Stimulated activated memory B cell treated with anti-CD40 and anti-IgM and Interleukin-4, amounts not matched to agents 10 μg/mL and 1 μg/mL and 100 μg/mL, for 72 hours (primary cell): ENCODE measurements around the gene KLHL25.

Experiments used
- ATAC-seq: fragments of 150-1000 bp; cut with Tn5 transposase; 2 replicates; pipeline ENCODE4 v1.10.0; 2021
- H3K27ac Mint-ChIP-seq: one replicate; pipeline ENCODE4 v1.8.0; 2022; ENCODE audit warnings: mild to moderate bottlenecking, mixed read lengths
- H3K27me3 Mint-ChIP-seq: one replicate; pipeline ENCODE4 v1.8.0; 2022; ENCODE audit warnings: mixed read lengths
- H3K36me3 Mint-ChIP-seq: one replicate; pipeline ENCODE4 v1.8.0; 2022; ENCODE audit warnings: mixed read lengths
- H3K4me1 Mint-ChIP-seq: one replicate; pipeline ENCODE4 v1.8.0; 2022; ENCODE audit warnings: mixed read lengths
- H3K4me3 Mint-ChIP-seq: one replicate; pipeline ENCODE4 v1.8.0; 2022; ENCODE audit warnings: mild to moderate bottlenecking, moderate library complexity, mixed read lengths
- H3K9me3 Mint-ChIP-seq: one replicate; pipeline ENCODE4 v1.8.0; 2022; ENCODE audit warnings: mixed read lengths

Gene KLHL25

GRCh38 chr15:85792102-85792731 lies 2.5 kb downstream of the KLHL25 start:
- Mint-ChIP-seq H3K36me3 (no peaks in the 10 kb centered on the region), H3K27ac (no peak overlapping the region), H3K4me3 (no peak overlapping the region), H3K4me1 (peaks cover 33% of the 10 kb centered on the region), H3K27me3 (no peaks in the 10 kb centered on the region), H3K9me3 (no peaks in the 10 kb centered on the region)
- no peak for ATAC-seq

GRCh38 chr15:85789496-85789875 lies 5.2 kb downstream of the KLHL25 start:
- ATAC-seq: no peak
- Mint-ChIP-seq H3K4me1 (peaks cover 31% of the 10 kb centered on the region), H3K4me3 (no peak overlapping the region), H3K9me3 (no peaks in the 10 kb centered on the region), H3K27ac (no peak overlapping the region), H3K36me3 (no peaks in the 10 kb centered on the region), H3K27me3 (no peaks in the 10 kb centered on the region)

- Mint-ChIP-seq H3K9me3 (no peaks in the 10 kb centered on the region), H3K36me3 (no peaks in the 10 kb centered on the region), H3K27ac (no peak overlapping the region), H3K27me3 (no peaks in the 10 kb centered on the region), H3K4me1 (peaks cover 30% of the 10 kb centered on the region), H3K4me3 (no peak overlapping the region)
- no peak for ATAC-seq
These were observed 5.8 kb downstream of the KLHL25 start for GRCh38 chr15:85788771-85789495.

DNA sequence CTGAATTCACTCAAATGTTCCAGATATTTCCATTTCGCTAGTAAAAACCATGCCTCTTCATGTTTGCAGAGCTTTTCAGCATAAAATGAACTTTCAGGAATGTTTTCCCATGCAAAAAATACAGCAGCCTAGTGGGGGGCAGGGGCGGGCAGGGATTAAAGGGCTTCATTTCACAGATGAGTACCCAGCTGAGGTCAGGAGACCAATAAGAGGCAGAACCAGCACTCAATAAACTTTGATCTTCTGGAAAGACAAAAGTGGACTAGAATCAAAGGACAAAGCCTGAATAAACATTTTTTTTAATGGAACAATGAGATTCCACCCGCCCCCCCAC lies 8.0 kb downstream of the KLHL25 start:
- H3K27me3 Mint-ChIP-seq: no peaks in the 10 kb centered on the region
- no peak for ATAC-seq
- H3K27ac Mint-ChIP-seq: peak overlapping the region; percentile 32
- H3K36me3 Mint-ChIP-seq: no peaks in the 10 kb centered on the region
- no peaks in the 10 kb centered on the region for H3K9me3 Mint-ChIP-seq
- no peak overlapping the region for H3K4me3 Mint-ChIP-seq
- peaks cover 20% of the 10 kb centered on the region for H3K4me1 Mint-ChIP-seq

DNA sequence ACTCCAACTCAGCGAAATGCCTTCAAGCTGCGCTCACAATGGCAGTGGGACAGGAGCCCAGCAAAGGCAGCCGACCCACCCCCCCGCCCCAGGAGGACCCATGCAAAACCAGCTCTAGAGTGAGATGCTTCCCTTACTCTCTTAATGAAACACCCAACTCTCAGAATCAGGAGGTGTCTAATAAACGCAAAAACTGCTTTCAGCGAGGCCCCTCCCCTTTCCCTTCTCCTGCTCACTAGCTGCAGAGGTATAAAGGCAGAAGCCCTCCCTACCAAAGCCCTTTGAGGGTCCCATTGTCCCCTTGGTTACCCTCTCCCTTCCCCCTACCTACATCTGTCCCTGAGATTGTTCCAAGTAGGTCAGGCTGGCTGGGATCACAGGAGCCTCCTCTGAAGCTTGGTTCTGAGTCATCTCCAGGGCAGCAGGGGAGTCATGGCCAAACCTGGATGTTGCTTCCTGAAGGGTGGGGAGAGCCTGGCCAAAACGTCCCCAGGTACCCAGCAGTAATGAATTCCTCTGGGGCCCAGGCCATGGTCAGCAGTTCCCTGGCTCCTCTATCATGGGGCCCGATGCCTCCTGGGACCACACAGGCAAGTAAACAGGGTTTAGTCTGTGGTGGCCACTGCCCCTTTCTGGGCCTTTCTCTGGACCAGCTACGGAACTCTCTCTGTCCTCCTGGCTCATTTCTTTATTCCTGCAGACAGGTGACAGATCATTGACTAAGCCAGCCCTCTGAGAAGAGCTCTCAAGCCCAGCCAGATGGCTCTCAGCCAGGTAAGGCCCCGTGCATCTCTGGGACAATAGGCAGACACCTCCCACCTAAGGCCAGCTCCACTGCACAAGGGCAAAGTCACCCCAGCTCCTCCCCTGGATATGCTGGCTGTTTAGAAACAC lies 8.6 kb downstream of the KLHL25 start:
- no peak overlapping the region for H3K4me3 Mint-ChIP-seq
- peaks cover 21% of the 10 kb centered on the region for H3K4me1 Mint-ChIP-seq
- H3K27me3 Mint-ChIP-seq: no peaks in the 10 kb centered on the region
- H3K27ac Mint-ChIP-seq: peak overlapping the region; percentile 32
- H3K36me3 Mint-ChIP-seq: no peaks in the 10 kb centered on the region
- no peaks in the 10 kb centered on the region for H3K9me3 Mint-ChIP-seq
- no peak for ATAC-seq

DNA sequence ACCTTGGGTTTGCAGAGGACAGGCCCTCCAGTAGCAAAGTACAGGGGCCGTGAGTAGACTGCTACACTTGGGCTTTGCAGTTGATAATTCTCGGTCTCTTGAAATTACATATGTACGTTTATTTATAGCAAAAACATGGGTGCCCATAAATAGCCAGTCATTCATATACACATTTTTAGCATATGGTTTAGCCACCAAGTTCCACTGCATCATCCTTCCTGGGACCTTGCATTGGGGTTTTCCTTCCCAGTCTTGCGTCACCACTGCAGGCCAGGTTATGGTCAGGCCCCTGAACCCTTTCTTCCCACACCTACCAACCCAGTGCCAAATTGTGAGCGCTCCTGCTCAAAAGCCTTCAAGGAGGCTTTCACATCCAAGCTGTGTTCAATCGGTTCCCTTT lies 12.7 kb downstream of the KLHL25 start:
- Mint-ChIP-seq H3K27me3 (no peaks in the 10 kb centered on the region), H3K4me3 (no peak overlapping the region), H3K9me3 (no peaks in the 10 kb centered on the region), H3K36me3 (no peaks in the 10 kb centered on the region), H3K4me1 (peaks cover 21% of the 10 kb centered on the region), H3K27ac (no peak overlapping the region)
- no peak for ATAC-seq

DNA sequence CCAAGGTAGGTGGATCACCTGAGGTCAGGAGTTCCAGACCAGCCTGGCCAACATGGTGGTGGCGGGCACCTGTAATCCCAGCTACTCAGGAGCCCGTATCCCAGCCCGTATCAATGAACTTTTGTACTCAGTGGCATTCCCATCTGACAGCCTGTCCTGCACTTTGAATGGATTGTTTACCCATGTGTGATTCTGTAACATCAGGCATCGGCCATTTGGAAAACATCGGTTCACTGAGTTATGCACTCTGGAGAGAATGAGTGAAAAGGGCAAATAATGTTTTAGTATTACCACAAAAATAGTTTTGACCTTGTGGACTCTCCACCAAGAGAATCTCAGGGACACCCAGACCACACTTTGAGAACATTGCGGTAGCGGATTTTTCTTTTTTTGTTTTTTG lies 13.6 kb downstream of the KLHL25 start:
- H3K4me1 Mint-ChIP-seq: peaks cover 17% of the 10 kb centered on the region
- ATAC-seq: no peak
- H3K27me3 Mint-ChIP-seq: no peaks in the 10 kb centered on the region
- no peak overlapping the region for H3K4me3 Mint-ChIP-seq
- H3K9me3 Mint-ChIP-seq: no peaks in the 10 kb centered on the region
- no peaks in the 10 kb centered on the region for H3K36me3 Mint-ChIP-seq
- no peak overlapping the region for H3K27ac Mint-ChIP-seq

- no peaks in the 10 kb centered on the region for H3K27me3 Mint-ChIP-seq
- H3K9me3 Mint-ChIP-seq: no peaks in the 10 kb centered on the region
- no peaks in the 10 kb centered on the region for H3K36me3 Mint-ChIP-seq
- H3K27ac Mint-ChIP-seq: no peak overlapping the region
- no peak overlapping the region for H3K4me3 Mint-ChIP-seq
- H3K4me1 Mint-ChIP-seq: peaks cover 12% of the 10 kb centered on the region
- ATAC-seq: no peak
These were observed 14.3 kb downstream of the KLHL25 start for GRCh38 chr15:85780225-85780985.

DNA sequence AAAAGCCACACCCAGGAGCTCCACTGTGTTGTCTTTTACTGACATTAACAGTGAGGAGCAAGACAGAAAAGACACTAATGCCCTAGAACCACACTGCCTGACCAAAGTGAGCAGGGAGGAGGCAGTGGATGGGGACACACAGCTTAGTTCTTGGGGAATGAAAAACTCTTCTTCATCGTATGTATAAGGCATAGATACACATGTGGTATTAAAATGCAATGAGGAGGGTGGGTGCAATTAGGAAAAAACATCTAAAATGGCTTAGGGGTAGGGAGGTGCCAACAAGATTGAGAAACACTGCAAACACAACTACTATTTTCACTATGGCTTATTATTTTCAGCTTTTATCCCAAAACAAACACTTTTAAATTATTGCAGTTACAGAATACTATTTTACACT lies 15.5 kb downstream of the KLHL25 start:
- no peak for ATAC-seq
- Mint-ChIP-seq H3K9me3 (no peaks in the 10 kb centered on the region), H3K27ac (no peak overlapping the region), H3K36me3 (no peaks in the 10 kb centered on the region), H3K27me3 (no peaks in the 10 kb centered on the region), H3K4me3 (no peak overlapping the region), H3K4me1 (peaks cover 12% of the 10 kb centered on the region)

DNA sequence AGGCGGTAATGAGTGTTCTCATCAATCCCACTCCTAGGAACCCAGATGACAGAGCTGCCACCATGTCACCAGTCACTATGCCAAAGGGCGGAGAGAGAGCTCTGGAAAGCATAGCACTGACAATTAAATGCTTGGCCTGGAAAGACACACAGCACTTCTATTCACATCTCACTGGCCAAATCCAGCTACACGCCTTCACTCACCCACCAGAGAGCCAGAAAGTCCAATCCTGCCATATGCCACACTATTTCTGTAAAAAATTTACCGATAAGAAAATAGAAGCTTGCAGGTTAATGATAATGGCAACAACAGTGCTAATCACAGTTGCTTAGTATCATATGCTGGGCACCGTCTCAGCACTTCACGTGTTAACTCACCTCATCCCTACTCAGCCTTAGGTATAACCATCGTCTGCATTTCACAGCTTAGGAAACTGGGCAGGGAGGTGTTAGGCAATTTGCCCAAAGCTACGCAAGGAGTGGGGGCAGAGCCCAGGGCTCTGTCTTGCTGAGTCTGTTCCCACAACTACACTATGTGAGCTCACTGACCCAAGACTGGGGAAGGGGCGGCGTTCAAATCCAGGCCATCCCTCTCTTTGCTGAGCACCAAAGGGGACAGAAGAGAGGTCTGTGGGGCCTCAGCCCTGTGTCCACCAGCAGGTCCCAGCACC lies 16.5 kb downstream of the KLHL25 start:
- no peak overlapping the region for H3K4me3 Mint-ChIP-seq
- peaks cover 12% of the 10 kb centered on the region for H3K4me1 Mint-ChIP-seq
- H3K27ac Mint-ChIP-seq: no peak overlapping the region
- ATAC-seq: no peak
- H3K27me3 Mint-ChIP-seq: no peaks in the 10 kb centered on the region
- no peaks in the 10 kb centered on the region for H3K36me3 Mint-ChIP-seq
- H3K9me3 Mint-ChIP-seq: no peaks in the 10 kb centered on the region

GRCh38 chr15:85777250-85778106 lies 17.2 kb downstream of the KLHL25 start:
- H3K27ac Mint-ChIP-seq: no peak overlapping the region
- H3K4me3 Mint-ChIP-seq: no peak overlapping the region
- peaks cover 12% of the 10 kb centered on the region for H3K4me1 Mint-ChIP-seq

DNA sequence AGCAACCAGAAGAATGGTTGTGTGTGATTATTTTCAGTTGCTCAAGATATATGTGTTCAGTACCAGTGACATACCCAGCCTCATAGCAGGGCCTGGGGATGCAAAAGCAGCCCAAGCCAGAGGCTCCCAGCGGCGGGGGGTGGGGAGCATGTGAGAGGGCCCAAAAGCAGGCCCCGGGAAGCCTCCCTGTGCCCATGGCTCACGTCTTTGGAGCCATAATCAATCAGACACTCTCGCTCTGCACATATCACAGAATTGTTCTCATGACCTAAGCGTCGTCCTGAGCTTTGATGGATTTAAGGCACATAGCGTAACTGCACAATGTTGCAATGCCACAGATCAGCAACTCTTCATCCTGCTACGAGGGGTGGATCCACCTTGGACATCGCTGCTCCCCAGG lies 20.8 kb downstream of the KLHL25 start:
- no peaks in the 10 kb centered on the region for H3K9me3 Mint-ChIP-seq
- H3K27me3 Mint-ChIP-seq: no peaks in the 10 kb centered on the region
- no peaks in the 10 kb centered on the region for H3K4me1 Mint-ChIP-seq
- H3K4me3 Mint-ChIP-seq: no peak overlapping the region
- H3K36me3 Mint-ChIP-seq: no peaks in the 10 kb centered on the region
- H3K27ac Mint-ChIP-seq: no peak overlapping the region
- ATAC-seq: no peak

More at GRCh38 chr15:85777250-85778106, 17.2 kb downstream of the KLHL25 start:
- no peaks in the 10 kb centered on the region for H3K27me3 Mint-ChIP-seq
- no peaks in the 10 kb centered on the region for H3K9me3 Mint-ChIP-seq
- no peaks in the 10 kb centered on the region for H3K36me3 Mint-ChIP-seq
- ATAC-seq: no peak

- no peak for ATAC-seq
- H3K4me3 Mint-ChIP-seq: no peak overlapping the region
- H3K4me1 Mint-ChIP-seq: no peaks in the 10 kb centered on the region
- H3K27ac Mint-ChIP-seq: no peak overlapping the region
- no peaks in the 10 kb centered on the region for H3K27me3 Mint-ChIP-seq
- no peaks in the 10 kb centered on the region for H3K9me3 Mint-ChIP-seq
- H3K36me3 Mint-ChIP-seq: peaks cover 6% of the 10 kb centered on the region
These were observed 21.5 kb downstream of the KLHL25 start for GRCh38 chr15:85773249-85773648.

DNA sequence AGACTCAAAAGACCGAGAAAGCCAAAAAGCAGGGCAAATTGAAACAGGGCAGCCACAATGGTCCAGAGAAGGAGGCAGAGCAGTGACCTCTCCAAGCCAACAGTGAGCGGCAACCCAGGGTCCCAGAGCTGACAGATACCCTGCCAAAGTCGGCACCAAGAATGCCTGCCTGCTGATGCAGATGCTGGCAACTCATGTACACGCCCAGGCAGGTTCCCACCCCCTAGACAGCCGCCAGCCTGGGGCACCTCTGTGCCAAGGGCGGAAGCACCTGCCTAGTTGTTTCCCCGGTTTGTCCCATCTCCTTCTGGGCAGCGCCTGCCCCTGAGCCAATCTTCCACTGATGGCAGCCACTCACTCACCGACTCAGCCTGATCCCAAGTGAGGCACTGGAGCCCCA lies 22.1 kb downstream of the KLHL25 start:
- Mint-ChIP-seq H3K27ac (no peak overlapping the region), H3K4me1 (no peaks in the 10 kb centered on the region), H3K9me3 (no peaks in the 10 kb centered on the region), H3K27me3 (no peaks in the 10 kb centered on the region), H3K36me3 (peaks cover 8% of the 10 kb centered on the region), H3K4me3 (no peak overlapping the region)
- no peak for ATAC-seq
